Left ventricle myocardium superior (tissue), 1 donor: ENCODE data around the gene DBNDD1. TPM values are rescaled to one million over a fixed set of nuclear protein-coding genes. Genes with fewer than 3 reads are reported as not detected.
"Not testable (repeated sequence)": the region's sequence is repeated elsewhere in the genome, so short reads cannot be mapped to it uniquely, and the experiment has no call there.

Source experiments
- ATAC-seq: fragments of 200-7000 bp; cut with Tn5 transposase; one replicate; pipeline ENCODE4 v1.9.1; 2020; ENCODE audit warnings: mild to moderate bottlenecking, moderate library complexity
- DNase-seq: peaks from one replicate; pipeline ENCODE4 v3.0.0-alpha.2; 2020
- intact Hi-C: fragments of 100-400 bp; cut with micrococcal nuclease; formaldehyde crosslinking; loops from one replicate; pipeline ENCODE4 v1.11.0; 2022
- total RNA-seq: library from RNA; stranded (reverse); fragmentation: NEBNext Ultra II Directional; extraction: Animal tissue kit (Norgen Biotek cat#: 25700); gene quantifications from one replicate; pipeline ENCODE4 v1.2.1, GENCODE V29; 2021
- donor health status: DM: no; HTN: yes; CAD: no; lungs with severe emphysema.

The DBNDD1 gene
- total RNA-seq, 1 donor from 2014 or later: 6.3 TPM

GRCh38 chr16:90016339-90016950 lies 2.8 kb downstream of the DBNDD1 start:
- intact Hi-C loops: no loop called here
- DNase-seq (no peak), ATAC-seq (no peak)

DNA sequence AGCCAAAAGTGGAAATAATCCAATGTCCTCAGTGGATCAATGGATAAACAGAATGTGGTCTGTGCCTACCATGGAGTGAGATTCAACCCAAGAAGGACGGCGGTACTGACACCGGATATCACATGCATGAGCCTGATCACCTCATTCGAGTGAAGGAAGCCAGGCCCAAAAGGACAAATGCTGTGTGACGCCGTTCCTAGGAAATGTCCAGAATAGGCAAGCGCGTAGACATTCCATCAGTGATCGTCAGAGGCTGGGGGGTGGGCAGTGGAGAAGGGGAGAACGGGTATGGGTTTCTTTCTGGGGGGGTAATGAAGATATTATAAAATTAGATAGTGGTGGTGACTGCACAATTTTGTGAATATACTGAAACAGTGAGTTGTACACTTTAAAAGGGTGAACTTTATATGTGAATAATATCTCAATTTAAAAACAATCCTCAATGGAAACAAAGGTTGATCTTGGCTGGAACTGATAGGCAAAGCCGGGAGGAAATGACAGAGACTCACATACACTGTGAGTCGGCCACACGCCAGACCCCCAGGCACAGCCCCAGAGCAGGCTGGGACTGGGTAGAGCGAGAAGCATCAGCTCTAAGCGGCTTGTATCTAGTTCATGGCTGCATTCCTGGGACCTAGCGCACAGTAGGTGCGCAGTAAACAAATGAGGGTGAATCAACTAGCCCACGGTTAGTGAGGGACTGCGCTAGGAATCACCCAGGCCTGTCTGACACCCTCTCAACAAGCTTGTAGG lies 3.5 kb downstream of the DBNDD1 start:
- DNase-seq (no peak), ATAC-seq (no peak)
- intact Hi-C loops: no loop called here

DNA sequence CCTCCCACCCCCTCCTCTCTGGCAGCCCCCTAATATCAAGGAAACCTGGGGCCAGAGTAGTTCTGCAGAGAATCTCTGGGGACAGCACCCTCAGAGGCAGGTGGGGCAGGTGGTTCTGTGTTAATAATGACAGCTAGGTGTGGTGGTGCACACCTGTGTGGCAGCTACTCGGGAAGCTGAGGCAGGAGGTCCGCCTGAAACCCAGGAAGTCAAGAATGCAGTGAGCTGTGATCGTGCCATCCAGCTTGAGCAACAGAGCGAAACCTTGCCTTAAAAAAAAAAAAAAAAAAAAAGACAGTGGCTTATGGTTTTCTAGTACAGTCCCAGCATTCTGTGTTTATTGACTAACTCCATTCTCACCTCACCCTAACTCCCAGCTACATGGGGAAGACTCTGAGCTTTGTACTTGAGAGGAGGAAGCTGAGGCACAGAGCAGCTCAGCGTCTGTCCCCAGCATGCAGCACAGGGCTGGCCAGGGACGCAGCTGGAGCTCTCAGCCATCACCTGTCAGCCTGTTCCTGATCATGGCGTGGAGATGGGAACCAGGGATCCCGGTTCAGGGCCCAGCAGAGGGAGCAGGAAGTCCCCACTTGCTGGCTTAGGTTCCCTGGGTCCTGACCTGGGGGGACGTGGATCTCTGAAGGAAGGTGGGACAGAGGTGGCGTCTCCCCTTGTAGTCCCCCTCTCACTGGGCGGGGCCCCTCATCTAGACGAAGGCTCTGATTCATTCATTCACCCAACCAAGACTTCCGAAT lies 6.1 kb downstream of the DBNDD1 start:
- DNase-seq: no peak
- intact Hi-C loops: no loop called here
- no peak for ATAC-seq

DNA sequence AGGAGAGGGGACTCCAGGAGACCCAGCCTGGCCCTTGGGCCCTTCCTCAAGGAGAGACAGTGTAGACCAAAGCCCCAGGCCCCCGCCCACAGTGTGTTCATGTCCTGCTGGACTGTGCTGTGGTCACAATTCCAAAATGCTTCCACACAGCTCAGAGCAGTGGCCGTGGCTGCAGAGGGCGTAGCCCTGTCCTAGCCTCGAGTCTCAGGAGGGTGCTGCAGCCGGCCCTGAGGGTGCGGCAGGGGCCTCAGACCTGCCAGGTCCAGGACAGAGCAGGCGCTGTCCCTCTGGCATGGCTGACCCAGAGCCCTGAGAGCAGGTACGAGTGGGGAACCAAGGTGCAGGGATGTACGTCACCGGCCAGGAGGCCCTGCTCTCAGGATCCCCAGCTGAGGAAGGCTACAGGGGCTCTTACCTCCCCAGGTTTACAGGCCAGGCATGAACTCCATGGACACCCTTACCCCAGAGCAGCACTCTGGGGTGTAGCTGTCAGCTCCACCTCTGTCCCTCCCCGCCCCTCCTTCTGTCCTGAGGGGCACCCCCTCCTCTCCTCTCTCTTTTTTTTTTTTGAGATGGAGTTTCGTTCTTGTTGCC lies 7.3 kb downstream of the DBNDD1 start:
- intact Hi-C loops: no loop called here
- ATAC-seq: no peak
- no peak for DNase-seq

DNA sequence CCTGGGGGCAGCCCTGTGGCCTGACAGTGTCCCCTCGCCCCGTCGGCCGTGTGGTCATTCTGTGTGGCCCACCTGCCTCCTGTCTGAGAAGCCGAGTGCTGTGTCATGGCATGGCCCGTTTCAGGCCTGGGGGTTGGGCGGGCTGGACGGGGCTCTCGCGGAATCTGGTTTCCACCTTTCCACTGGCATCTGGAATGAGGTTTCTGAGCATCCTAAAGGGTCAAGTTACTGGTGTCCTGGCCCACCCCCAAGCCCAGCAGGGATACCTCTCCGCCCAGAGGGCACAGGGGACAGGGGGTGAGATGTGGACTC lies 7.8 kb downstream of the DBNDD1 start:
- ATAC-seq (no peak), DNase-seq (no peak)
- intact Hi-C loops: no loop called here

GRCh38 chr16:90010676-90011507 lies 8.4 kb downstream of the DBNDD1 start:
- ATAC-seq: no peak
- intact Hi-C loops: no loop called here
- DNase-seq: no peak

GRCh38 chr16:90009172-90009899 lies 9.9 kb downstream of the DBNDD1 start:
- no peak for ATAC-seq
- intact Hi-C loops: no loop called here
- no peak for DNase-seq

- ATAC-seq (no peak), DNase-seq (no peak)
- intact Hi-C loops: no loop called here
Measured at GRCh38 chr16:90008708-90009145, 10.5 kb downstream of the DBNDD1 start.

DNA sequence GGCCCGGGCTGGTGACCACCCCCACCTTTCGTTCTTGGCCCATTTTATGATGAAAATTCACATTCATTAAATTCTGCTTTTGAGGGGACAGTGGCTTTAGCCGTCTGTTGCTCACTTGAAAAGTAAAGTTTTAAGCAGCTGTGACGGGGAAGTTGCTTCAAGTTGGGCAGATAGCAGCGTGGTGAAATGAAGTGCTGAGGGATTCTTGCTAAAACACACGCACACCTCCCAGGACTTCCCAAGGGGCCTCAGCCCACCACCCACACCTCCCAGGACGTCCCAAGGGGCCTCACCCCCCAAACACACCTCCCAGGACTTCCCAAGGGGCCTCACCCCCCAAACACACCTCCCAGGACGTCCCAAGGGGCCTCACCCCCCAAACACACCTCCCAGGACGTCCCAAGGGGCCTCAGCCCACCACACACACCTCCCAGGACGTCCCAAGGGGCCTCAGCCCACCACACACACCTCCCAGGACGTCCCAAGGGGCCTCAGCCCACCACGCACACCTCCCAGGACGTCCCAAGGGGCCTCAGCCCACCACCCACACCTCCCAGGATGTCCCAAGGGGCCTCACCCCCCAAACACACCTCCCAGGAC lies 11.5 kb downstream of the DBNDD1 start:
- ATAC-seq, intact Hi-C loops, DNase-seq: not testable (repeated sequence)

DNA sequence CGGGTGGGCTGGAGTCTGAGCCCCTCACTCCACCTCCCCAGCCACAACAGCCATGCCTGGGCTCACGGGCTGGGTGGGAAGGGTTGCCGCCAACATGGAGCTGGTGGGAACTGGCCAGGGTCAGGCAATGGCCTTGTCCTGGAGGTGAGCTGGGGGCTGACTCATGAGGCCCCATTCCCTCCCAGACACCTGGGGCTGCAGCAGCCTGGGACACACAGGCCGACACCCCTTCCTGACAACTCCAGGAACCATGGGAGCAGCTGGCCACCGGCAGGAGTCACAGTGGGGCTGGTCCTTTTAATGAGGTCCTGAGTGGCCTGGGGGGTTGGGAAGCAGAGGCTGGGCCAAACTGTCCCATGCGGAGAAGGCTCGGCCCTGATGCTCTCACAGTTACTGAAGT lies 12.2 kb downstream of the DBNDD1 start:
- ATAC-seq (no peak), DNase-seq (no peak)
- intact Hi-C loops: no loop called here

DNA sequence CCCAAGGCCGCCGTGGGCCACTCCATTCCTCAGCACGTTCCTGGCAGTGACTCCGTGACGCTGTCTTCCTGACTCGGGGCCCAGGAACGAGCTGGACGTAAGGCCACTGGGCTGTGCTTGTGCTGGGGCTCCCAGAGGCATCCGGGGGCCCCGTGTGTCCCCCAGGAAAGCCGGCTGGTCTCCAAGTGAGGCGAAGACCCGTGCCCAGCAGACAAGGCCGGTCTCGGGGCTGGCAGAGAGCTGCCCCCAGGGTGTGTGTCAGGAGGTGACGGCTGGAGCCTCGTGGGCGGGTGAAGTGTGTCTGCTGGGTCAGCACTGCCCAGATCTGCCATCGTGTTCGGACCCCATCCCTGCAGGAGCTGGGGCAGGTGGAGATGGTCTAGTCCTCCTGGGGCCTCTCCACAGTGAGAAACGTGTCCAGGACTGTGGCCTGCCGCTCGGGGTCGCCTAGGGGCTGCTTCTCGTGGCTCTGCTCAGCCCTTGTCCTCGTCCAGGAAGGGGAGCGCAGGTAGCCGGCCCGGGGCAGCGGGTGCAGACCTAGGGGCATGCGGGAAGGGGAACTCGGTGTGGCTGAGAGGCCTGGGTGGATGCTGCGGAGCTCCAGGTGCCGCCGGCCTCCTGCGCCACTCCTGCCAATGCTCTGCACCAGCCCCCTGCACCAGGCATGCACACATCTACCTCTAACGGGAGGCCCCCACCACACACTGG lies 13.1 kb downstream of the DBNDD1 start:
- no peak for ATAC-seq
- intact Hi-C loops: no loop called here
- no peak for DNase-seq

DNA sequence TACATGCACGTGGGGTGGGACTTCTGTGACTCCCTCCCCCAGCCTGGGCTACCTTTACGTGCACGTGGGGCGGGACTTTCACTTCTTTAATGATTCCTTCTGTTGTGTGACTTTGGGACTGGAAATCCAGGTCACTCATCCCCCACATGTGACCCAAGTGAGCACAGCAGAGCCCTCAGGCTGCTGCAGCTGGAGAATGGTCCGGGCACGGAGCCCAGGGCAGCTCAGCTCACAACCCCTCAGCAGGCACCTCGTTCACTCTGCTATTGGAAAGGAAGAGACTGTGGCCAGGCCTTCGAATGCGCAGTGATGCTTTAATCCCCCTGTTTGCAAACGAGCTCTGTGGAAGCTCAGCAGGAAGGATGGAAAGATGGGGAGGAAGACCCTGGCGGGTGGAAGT lies 14.7 kb downstream of the DBNDD1 start:
- ATAC-seq: no peak
- intact Hi-C loops: no loop called here
- no peak for DNase-seq

DNA sequence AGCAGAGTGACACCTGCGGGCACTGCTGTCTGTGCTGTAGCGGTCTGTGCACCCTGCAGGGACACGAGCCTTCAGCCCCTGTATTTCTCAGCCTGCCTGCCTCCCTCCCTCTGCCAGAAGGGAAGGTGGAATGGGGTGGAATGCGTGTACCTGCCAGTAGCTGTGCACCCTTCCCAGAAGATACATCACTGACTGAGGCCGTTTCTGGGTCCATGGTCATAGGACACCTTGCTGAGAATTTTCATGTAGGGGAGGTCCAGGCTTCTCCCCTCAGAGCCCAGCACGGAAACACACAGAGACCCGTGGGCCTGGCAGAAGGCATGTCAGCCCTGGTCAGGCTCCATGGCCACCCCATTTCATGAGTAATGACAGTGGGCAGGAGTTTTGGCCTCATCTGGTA lies 16.5 kb downstream of the DBNDD1 start:
- ATAC-seq (no peak), DNase-seq (no peak)
- intact Hi-C loops: no loop called here

DNA sequence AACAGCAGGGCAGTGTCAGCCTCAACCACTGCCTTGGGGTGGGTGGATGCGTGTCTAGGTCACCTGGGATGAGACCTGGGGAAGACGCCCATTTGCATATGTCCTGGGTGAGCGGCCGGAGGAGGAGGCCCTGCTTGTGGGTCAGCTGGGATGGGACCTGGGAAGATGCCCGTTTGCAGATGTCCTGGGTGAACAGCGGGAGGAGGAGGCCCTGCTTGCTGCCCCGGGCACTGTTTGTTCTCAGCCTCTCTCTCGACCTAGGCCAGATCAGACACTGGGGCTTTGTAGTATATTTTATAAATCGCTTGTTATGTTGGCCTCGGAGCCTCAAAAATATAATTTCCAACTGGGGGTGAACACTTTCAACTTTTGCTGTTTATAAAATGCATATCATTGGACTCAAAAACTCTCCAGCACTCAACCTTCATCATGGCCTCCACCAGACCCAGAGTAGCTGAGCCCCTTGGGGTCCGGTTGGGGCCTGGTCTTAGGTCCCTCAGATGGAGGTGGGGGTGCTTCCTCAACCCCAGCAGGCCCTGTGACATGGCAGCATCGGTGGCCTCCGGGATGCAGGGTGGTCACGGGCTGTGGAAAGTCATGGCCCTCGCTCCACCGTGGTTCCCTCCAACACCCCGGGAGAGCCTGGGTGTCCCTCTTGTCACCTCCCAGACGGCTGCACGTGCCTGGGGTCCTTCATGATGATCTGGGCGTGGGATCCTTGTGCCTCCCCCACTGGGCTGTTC lies 17.3 kb downstream of the DBNDD1 start:
- DNase-seq (no peak), ATAC-seq (no peak)
- intact Hi-C loops: no loop called here

DNA sequence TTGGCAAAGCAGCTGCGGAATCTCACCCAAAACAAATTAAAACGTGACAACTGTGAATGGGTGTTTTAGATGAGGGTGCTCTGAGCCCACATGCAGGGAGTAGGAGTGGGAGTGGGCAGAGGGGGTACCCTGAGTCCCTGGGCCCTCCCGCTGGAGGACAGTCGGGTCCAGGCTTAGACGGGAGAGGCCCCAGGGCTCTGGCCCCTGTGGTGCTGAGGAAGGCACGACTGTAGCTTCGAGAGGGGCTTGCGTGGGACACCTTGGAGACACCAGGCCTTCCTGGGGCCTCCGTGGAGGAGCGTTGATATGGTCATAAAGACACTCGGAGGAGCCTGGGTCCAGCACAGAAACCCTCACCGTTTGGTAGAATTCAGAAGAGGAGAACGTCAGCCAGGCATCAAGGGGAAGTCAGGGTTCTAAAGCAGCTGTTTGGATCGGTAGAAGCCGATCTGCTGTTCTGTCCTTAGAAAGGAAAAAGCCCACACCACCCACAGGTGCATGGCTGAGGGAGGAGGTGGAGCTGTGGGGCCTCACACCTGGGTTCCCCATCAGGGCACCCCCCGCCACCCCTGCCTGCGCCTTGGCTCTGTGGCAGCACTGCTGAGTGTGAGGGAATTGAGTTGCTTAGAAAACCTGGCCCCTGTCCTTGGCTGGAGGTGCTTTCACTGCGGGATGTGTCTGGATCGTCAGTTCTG lies 18.4 kb downstream of the DBNDD1 start:
- ATAC-seq (no peak), DNase-seq (no peak)
- intact Hi-C loops: no loop called here

DNA sequence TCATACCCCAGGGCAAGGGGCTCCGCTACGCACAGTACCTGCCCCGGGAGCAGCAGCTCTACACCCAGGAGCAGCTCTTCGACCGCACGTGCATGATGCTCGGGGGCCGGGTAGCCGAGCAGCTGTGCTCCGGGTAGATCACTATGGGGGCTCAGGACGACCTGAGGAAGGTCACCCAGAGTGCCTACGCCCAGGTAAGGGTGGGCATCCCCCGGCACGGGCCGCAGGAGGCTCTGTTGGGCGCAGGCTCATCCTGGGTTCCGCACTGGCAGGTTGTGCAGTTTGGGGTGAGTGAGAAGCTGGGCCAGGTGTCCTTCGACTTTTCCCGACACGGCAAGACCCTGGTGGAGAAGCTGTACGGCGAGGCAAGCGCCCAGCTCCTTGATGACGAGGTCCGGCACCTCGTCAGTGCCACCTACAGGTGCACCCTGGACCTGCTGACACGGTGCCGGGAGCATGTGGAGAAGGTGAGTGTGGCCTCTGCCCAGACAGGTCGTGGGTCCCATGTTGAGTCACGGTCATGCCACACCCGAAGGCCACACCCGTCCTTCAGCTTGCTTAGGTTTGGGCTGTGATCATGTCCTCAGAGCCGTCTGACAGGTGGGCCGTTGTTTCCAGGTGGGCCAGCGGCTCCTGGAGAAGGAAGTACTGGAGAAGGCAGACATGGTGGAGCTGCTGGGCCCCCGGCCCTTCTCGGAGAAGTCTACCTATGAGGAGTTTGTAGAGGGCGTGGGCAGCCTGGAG lies 19.3 kb downstream of the DBNDD1 start:
- no peak for DNase-seq
- intact Hi-C loops: no loop called here
- no peak for ATAC-seq
